Trophoblast cell (in vitro differentiated cells and primary cell): ENCODE results near the gene RSAD2.

Source experiments
- DNase-seq, 2 donors: peaks; one replicate each; pipeline ENCODE4 v3.0.0-alpha.2; 2016
- H2AFZ ChIP-seq: 2 replicates; pipeline ENCODE4 v1.6.1; 2013; ENCODE audit warnings: low read length, moderate library complexity, mild to moderate bottlenecking; ENCODE audit not compliant: insufficient read depth, poor library complexity
- H2AK5ac ChIP-seq: 2 replicates; pipeline ENCODE4 v1.6.1; 2013; ENCODE audit warnings: mild to moderate bottlenecking, low read length
- H2BK120ac ChIP-seq: 2 replicates; pipeline ENCODE4 v1.6.1; 2013; ENCODE audit warnings: low read length, mild to moderate bottlenecking, moderate library complexity; ENCODE audit not compliant: insufficient read depth, poor library complexity
- H2BK12ac ChIP-seq: 2 replicates; pipeline ENCODE4 v1.6.1; 2013; ENCODE audit warnings: mild to moderate bottlenecking, low read length, moderate library complexity
- H2BK5ac ChIP-seq: 2 replicates; pipeline ENCODE4 v1.6.1; 2013; ENCODE audit warnings: low read length, low read depth, moderate library complexity, mild to moderate bottlenecking; ENCODE audit not compliant: poor library complexity
- H3K14ac ChIP-seq: 2 replicates; pipeline ENCODE4 v1.6.1; 2013; ENCODE audit warnings: mild to moderate bottlenecking, low read length
- H3K18ac ChIP-seq: 2 replicates; pipeline ENCODE4 v1.6.1; 2013; ENCODE audit warnings: mild to moderate bottlenecking, low read length
- H3K23ac ChIP-seq: 2 replicates; pipeline ENCODE4 v1.6.1; 2013; ENCODE audit warnings: low read length
- H3K27ac ChIP-seq: 2 replicates; pipeline ENCODE4 v1.5.1; 2013; ENCODE audit warnings: low read depth, mild to moderate bottlenecking, inconsistent platforms, low read length, moderate library complexity
- H3K27me3 ChIP-seq: 2 replicates; pipeline ENCODE4 v1.6.1; 2013; ENCODE audit warnings: inconsistent platforms, mild to moderate bottlenecking, low read length, moderate library complexity; ENCODE audit not compliant: insufficient read depth
- H3K36me3 ChIP-seq, 2 experiments: 1 replicate in 1 of 2; 2 replicates in 1 of 2; pipeline ENCODE4 v1.6.1; 2013; ENCODE audit warnings: low read length in 2 of 2, mild to moderate bottlenecking in 2 of 2, moderate library complexity in 1 of 2; ENCODE audit not compliant: insufficient read depth in 2 of 2, control insufficient read depth in 1 of 2
- H3K4ac ChIP-seq: 2 replicates; pipeline ENCODE4 v1.6.1; 2013; ENCODE audit warnings: low read depth, mild to moderate bottlenecking, low read length, moderate library complexity
- H3K4me1 ChIP-seq, 2 experiments: 1 replicate in 1 of 2; 2 replicates in 1 of 2; pipeline ENCODE4 v1.6.1; 2013; ENCODE audit warnings: low read length in 2 of 2, mild to moderate bottlenecking in 2 of 2, moderate library complexity in 1 of 2; ENCODE audit not compliant: insufficient read depth in 2 of 2, control insufficient read depth in 1 of 2
- H3K4me2 ChIP-seq: 2 replicates; pipeline ENCODE4 v1.6.1; 2013; ENCODE audit warnings: inconsistent platforms, mild to moderate bottlenecking, low read length, moderate library complexity
- H3K4me3 ChIP-seq: 2 replicates; pipeline ENCODE4 v1.5.1; 2013; ENCODE audit warnings: mild to moderate bottlenecking, low read depth, low read length, inconsistent platforms
- H3K79me1 ChIP-seq: one replicate; pipeline ENCODE4 v1.6.1; 2013; ENCODE audit warnings: low read length
- H3K79me2 ChIP-seq: 2 replicates; pipeline ENCODE4 v1.6.1; 2013; ENCODE audit warnings: low read length, mild to moderate bottlenecking; ENCODE audit not compliant: control insufficient read depth, insufficient read depth, poor library complexity
- H3K9ac ChIP-seq: 2 replicates; pipeline ENCODE4 v1.6.1; 2013; ENCODE audit warnings: mild to moderate bottlenecking, low read length
- H3K9me3 ChIP-seq: 2 replicates; pipeline ENCODE4 v1.6.1; 2013; ENCODE audit warnings: low read depth, mild to moderate bottlenecking, control low read depth, inconsistent platforms, low read length; ENCODE audit not compliant: insufficient read depth
- H4K12ac ChIP-seq: 2 replicates; pipeline ENCODE4 v1.6.1; 2013; ENCODE audit warnings: low read depth, mild to moderate bottlenecking, low read length, moderate library complexity
- H4K8ac ChIP-seq: 2 replicates; pipeline ENCODE4 v1.6.1; 2013; ENCODE audit warnings: low read depth, mild to moderate bottlenecking, low read length, moderate library complexity
- H4K91ac ChIP-seq: one replicate; pipeline ENCODE4 v1.6.1; 2013; ENCODE audit warnings: low read depth, mild to moderate bottlenecking, low read length, moderate library complexity
- WGBS: extraction: QIAGEN DNeasy Blood & Tissue Kit; methylation state at CpG from one replicate; pipeline ENCODE4 v1.1.7; 2013; ENCODE audit warnings: missing lambda C conversion rate; ENCODE audit not compliant: insufficient read length, insufficient coverage; ENCODE audit errors: extremely low coverage; 5-methylcytosine and 5-hydroxymethylcytosine counted together

RSAD2 gene

DNA sequence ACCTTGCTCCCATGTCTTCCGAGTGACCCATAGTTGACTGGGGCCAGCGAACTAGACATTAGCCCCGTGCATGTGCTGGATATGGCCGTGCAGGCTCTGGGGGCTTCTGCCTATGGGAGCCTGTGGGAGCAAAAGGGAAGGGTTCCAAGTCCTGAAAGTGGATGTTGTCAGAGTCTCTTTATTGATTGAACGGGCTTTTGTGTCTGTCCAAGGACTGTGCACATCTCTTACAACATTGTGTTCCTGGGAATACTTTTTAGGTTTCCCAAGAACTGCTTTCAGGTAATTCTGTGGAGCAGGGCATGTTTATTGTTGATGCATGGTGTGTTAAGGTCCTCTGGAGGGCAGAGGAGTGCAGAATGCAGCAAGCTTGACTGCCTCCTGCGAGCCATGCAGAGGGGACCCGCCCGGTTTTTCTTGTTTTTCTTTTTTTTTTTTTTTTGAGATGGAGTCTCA lies 44.7 kb downstream of the RSAD2 start:
- H3K9ac ChIP-seq, result no peak overlapping the region
- H3K4ac ChIP-seq, result no peak overlapping the region
- no CpG with 5 or more reads among the region's 8 CpGs for WGBS
- H3K27me3 ChIP-seq, result no peaks in the 10 kb centered on the region
- H3K4me2 ChIP-seq, result no peak overlapping the region
- no peaks in the 10 kb centered on the region for H3K36me3 ChIP-seq
- peaks cover 4% of the 10 kb centered on the region for H3K79me2 ChIP-seq
- H3K27ac ChIP-seq, result peak overlapping the region; percentile 26
- H3K4me3 ChIP-seq, result no peak overlapping the region
- no peak overlapping the region for H3K14ac ChIP-seq
- no peak overlapping the region for H3K23ac ChIP-seq
- H4K12ac ChIP-seq, result no peak overlapping the region
- peaks cover 10 to 12% of the 10 kb centered on the region in 2 experiments for H3K4me1 ChIP-seq
- H2BK5ac ChIP-seq, result no peak overlapping the region
- no peak overlapping the region for H4K91ac ChIP-seq
- DNase-seq, result peak; percentile 83 to 90
- no peaks in the 10 kb centered on the region for H3K9me3 ChIP-seq
- peaks cover 8% of the 10 kb centered on the region for H3K79me1 ChIP-seq
- no peak overlapping the region for H2BK12ac ChIP-seq
- H4K8ac ChIP-seq, result no peak overlapping the region
- no peak overlapping the region for H2AK5ac ChIP-seq
- H2BK120ac ChIP-seq, result no peak overlapping the region
- no peak overlapping the region for H2AFZ ChIP-seq
- H3K18ac ChIP-seq, result no peak overlapping the region

- Histone ChIP-seq H3K4me1 (peaks cover 10 to 12% of the 10 kb centered on the region in 2 experiments), H3K9ac (no peak overlapping the region), H2AK5ac (no peak overlapping the region), H4K12ac (no peak overlapping the region), H3K9me3 (no peaks in the 10 kb centered on the region), H2AFZ (no peak overlapping the region), H2BK120ac (no peak overlapping the region), H3K4me2 (no peak overlapping the region), H3K36me3 (peaks cover 0 to under 1% of the 10 kb centered on the region in 2 experiments), H3K79me2 (no peaks in the 10 kb centered on the region), H2BK5ac (no peak overlapping the region), H4K91ac (no peak overlapping the region), H3K27ac (no peak overlapping the region), H4K8ac (no peak overlapping the region), H3K79me1 (no peaks in the 10 kb centered on the region), H3K27me3 (no peaks in the 10 kb centered on the region), H3K4me3 (no peak overlapping the region), H3K14ac (no peak overlapping the region), H3K18ac (no peak overlapping the region), H2BK12ac (no peak overlapping the region), H3K23ac (no peak overlapping the region), H3K4ac (no peak overlapping the region)
- no CpG with 5 or more reads among the region's 10 CpGs for WGBS
- no peak for DNase-seq
Observed at GRCh38 chr2:6923319-6923718, 45.7 kb downstream of the RSAD2 start.

DNA sequence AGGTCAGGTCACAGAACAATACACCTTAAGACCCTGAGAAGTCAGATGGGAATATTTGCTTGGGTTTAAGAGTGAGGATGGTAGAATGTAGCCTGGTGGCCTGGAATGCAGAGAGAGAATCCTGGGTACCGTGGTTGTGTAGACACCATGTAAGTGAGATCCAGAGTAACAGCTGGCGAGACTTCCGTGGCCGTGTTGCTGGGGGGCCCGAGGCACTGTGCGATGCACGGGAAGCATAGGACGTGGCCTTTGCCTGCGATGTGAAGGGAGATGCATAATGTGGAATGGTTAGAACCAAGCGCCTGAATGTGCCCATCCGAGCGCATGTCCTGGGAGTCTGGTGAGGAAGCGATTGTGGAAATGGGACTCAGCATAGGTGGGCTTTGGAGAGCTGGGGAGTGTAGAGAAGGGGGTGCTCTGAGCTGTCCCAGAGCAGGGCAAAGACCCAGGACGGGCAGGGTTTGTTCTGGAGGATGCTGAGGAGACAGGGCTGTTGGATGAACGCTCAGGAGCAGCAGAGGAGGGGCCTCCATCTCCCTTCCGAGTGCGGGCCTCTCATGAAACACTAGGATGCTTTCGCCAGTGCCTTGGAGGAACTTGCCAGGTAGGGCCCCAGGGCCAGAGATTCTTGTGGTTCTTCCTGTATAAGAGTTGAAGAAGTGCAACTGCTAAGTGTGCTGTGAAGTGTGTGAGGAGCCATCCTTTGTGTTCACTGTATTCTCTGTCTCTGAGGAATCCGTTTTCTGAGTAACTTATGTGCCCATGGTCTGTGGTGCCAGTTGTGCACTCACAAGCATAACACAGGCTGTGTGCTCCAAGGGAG lies 46.7 kb downstream of the RSAD2 start:
- no peak overlapping the region for H3K4ac ChIP-seq
- no peak overlapping the region for H3K4me2 ChIP-seq
- H4K8ac ChIP-seq, result no peak overlapping the region
- H2AFZ ChIP-seq, result no peak overlapping the region
- no peak overlapping the region for H3K14ac ChIP-seq
- no peak overlapping the region for H2BK12ac ChIP-seq
- H2AK5ac ChIP-seq, result no peak overlapping the region
- no peak overlapping the region for H3K18ac ChIP-seq
- no peak overlapping the region for H3K9ac ChIP-seq
- H3K27me3 ChIP-seq, result no peaks in the 10 kb centered on the region
- no peak for DNase-seq
- no peak overlapping the region for H4K91ac ChIP-seq
- H2BK5ac ChIP-seq, result no peak overlapping the region
- no peak overlapping the region for H2BK120ac ChIP-seq
- H3K4me1 ChIP-seq, result peaks cover 6 to 7% of the 10 kb centered on the region in 2 experiments
- H3K36me3 ChIP-seq, result peaks cover 0 to 1% of the 10 kb centered on the region in 2 experiments
- no peak overlapping the region for H3K4me3 ChIP-seq
- H3K9me3 ChIP-seq, result no peaks in the 10 kb centered on the region
- H4K12ac ChIP-seq, result no peak overlapping the region
- no CpG with 5 or more reads among the region's 19 CpGs for WGBS
- no peak overlapping the region for H3K23ac ChIP-seq
- H3K27ac ChIP-seq, result no peak overlapping the region
- no peaks in the 10 kb centered on the region for H3K79me1 ChIP-seq
- no peaks in the 10 kb centered on the region for H3K79me2 ChIP-seq

- Histone ChIP-seq H3K79me2 (no peaks in the 10 kb centered on the region), H3K23ac (no peak overlapping the region), H3K4ac (no peak overlapping the region), H3K4me2 (no peak overlapping the region), H4K8ac (no peak overlapping the region), H3K27ac (no peak overlapping the region), H3K79me1 (no peaks in the 10 kb centered on the region), H2AFZ (no peak overlapping the region), H3K9ac (no peak overlapping the region), H2BK120ac (no peak overlapping the region), H3K9me3 (no peaks in the 10 kb centered on the region), H2BK12ac (no peak overlapping the region), H3K18ac (no peak overlapping the region), H3K36me3 (peaks cover 0 to 1% of the 10 kb centered on the region in 2 experiments), H3K27me3 (no peaks in the 10 kb centered on the region), H3K4me3 (no peak overlapping the region), H3K4me1 (peaks cover 6 to 7% of the 10 kb centered on the region in 2 experiments), H3K14ac (no peak overlapping the region), H2AK5ac (no peak overlapping the region), H2BK5ac (no peak overlapping the region), H4K91ac (no peak overlapping the region), H4K12ac (no peak overlapping the region)
- no CpG with 5 or more reads among the region's 7 CpGs for WGBS
- no peak for DNase-seq
Observed at GRCh38 chr2:6924924-6925409, 47.4 kb downstream of the RSAD2 start.
